Measurements from ENCODE around the gene SEMA6D. TPM values are rescaled to one million over a fixed set of nuclear protein-coding genes. Genes with fewer than 3 reads are reported as not detected.

Gene SEMA6D
- total and polyA plus RNA-seq, 2 donors (not counting 3 experiments of a cell fraction or from before 2014, with no cell fraction given), result 16.3 to 22.5 TPM

GRCh38 chr15:47766406-47766805 is 49.1 kb downstream of the SEMA6D start:
- TF ChIP-seq FOS (IDR thresholded peaks at IDR 0.05; ENCODE audit: borderline replicate concordance, insufficient read depth, low read length) (no peak), JUN (IDR thresholded peaks at IDR 0.05; ENCODE audit: borderline replicate concordance, insufficient read depth, insufficient read length, low read depth) (no peak), POLR2A (IDR thresholded peaks at IDR 0.05; ENCODE audit: low read depth, low read length) (no peak), MAX (IDR thresholded peaks at IDR 0.05; ENCODE audit: insufficient read depth, insufficient read length) (no peak), CTCF (IDR thresholded peaks at IDR 0.05; ENCODE audit: extremely low read depth in 1 of 2, insufficient read depth in 1 of 2, low read depth in 1 of 2, low read length in 2 of 2) (no peak), MYC (IDR thresholded peaks at IDR 0.05; ENCODE audit: low read depth, low read length) (no peak), EZH2 (IDR thresholded peaks at IDR 0.05; ENCODE audit: borderline replicate concordance, low read depth, low read length, severe bottlenecking) (no peak), GATA2 (IDR thresholded peaks at IDR 0.05; ENCODE audit: insufficient read depth, insufficient read length, low read depth, low read length) (no peak), POLR2AphosphoS5 (IDR thresholded peaks at IDR 0.05; ENCODE audit: insufficient read depth, low read depth, low read length) (no peak)
- intact Hi-C loops (cut with micrococcal nuclease), result no loop called here
- Histone ChIP-seq H3K4me3 (replicated peaks in 1 of 3; ENCODE audit: insufficient read depth in 1 of 3, low read depth in 1 of 3, low read length in 3 of 3) (no peak overlapping the region), H3K9me1 (replicated peaks; ENCODE audit: control insufficient read depth, extremely low read depth, insufficient read depth, low read length) (no peaks in the 10 kb centered on the region), H3K27ac (ENCODE audit: insufficient read depth, low read depth, low read length) (no peak overlapping the region), H3K9me3 (replicated peaks; ENCODE audit: control insufficient read depth, insufficient read depth, low read length) (no peaks in the 10 kb centered on the region), H3K4me2 (ENCODE audit: insufficient read depth, low read length) (no peak overlapping the region), H3K4me1 (ENCODE audit: control insufficient read depth, extremely low read depth, insufficient read depth, low read length) (no peaks in the 10 kb centered on the region), H4K20me1 (replicated peaks; ENCODE audit: control insufficient read depth, extremely low read depth, insufficient read depth, low read length) (no peaks in the 10 kb centered on the region), H3K36me3 (ENCODE audit: control insufficient read depth in 2 of 2, extremely low read depth in 1 of 2, insufficient read depth in 2 of 2, low read length in 2 of 2) (peaks cover 19 to 31% of the 10 kb centered on the region in 2 experiments), H3K9ac (replicated peaks; ENCODE audit: extremely low read depth, insufficient read depth, low read length) (no peak overlapping the region), H3K27me3 (ENCODE audit: control insufficient read depth in 2 of 2, insufficient read depth in 2 of 2, low read length in 2 of 2) (no peaks in the 10 kb centered on the region), H2AFZ (ENCODE audit: low read depth, low read length) (no peak overlapping the region), H3K79me2 (ENCODE audit: control insufficient read depth, insufficient read depth, low read length) (no peaks in the 10 kb centered on the region)
- dilution Hi-C loops (cut with MboI; ENCODE audit: extremely low pct_ligation_motif_present, low sequenced_read_pairs), result no loop called here
- no TSS peak for BruUV-seq (replicated peaks)
- DNase-seq (ENCODE audit: low read depth, low spot score) (no peak), FAIRE-seq (no peak)
- ChIA-PET POLR2A (no interaction called here), CTCF (interaction anchor here (0.9 to 1.8 kb wide), 3 partner anchors 48 to 295 kb away, joined by 3 to 4 read pairs (median 3); no protein-coding TSS in a partner anchor)

All from endothelial cell of umbilical vein (primary cell).